Measurements from ENCODE around the gene RGP1.

The RGP1 gene, protein sequence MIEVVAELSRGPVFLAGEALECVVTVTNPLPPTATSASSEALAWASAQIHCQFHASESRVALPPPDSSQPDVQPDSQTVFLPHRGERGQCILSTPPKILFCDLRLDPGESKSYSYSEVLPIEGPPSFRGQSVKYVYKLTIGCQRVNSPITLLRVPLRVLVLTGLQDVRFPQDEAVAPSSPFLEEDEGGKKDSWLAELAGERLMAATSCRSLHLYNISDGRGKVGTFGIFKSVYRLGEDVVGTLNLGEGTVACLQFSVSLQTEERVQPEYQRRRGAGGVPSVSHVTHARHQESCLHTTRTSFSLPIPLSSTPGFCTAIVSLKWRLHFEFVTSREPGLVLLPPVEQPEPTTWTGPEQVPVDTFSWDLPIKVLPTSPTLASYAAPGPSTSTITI

GRCh38 chr9:35748858-35749514, at the start of gene RGP1, which contains the start of gene GBA2:
RGP1 (plus strand) TSS chr9:35749287; CDS start chr9:35749756, 469 bp downstream.
GBA2 (minus strand) TSS chr9:35749228; CDS start chr9:35748704, 524 bp downstream.
- DNase-seq (ENCODE audit: low read depth) = peak; percentile 75

DNA sequence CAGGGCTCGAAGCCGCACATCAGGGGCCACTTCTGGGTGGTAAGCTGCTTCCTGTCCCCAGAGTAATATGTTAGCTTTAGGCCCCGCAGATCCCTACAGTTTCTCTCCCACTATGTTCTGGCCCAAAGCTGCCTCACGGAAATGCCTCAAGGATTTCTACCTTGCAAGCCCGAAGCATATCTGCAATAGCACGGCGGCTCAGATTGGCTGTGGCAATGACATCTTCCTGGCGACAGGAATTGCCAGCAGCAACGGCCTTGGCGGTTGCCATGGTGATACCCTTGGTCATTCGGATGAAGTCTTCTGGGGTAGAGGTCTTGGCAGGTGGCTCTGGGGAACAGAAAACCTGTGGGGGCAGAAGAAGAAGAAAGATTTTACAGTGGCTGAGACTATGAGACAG, 49.1 kb upstream of the RGP1 start:
- no peak for DNase-seq (ENCODE audit: low read depth)

GRCh38 chr9:35700942-35701341, 48.1 kb upstream of the RGP1 start:
- DNase-seq (ENCODE audit: low read depth) = no peak

DNA sequence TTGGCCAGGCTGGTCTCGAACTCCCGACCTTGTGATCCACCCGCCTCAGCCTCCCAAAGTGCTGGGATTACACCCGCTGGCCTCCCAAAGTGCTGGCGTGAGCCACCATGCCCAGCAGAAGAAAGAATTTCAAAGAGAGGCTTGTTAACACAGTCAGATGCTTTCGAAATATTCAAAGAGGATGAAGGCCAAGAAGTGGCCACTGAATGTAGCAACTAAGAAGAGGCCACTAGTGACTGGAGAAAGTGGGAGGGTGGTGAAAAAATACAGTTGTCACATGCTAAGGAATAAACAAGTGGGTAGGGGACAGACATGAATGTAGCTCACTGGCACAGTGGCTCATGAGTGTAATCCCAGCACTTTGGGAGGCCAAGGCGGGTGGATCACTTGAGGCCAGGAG, 46.4 kb upstream of the RGP1 start:
- DNase-seq (ENCODE audit: low read depth) = no peak

DNA sequence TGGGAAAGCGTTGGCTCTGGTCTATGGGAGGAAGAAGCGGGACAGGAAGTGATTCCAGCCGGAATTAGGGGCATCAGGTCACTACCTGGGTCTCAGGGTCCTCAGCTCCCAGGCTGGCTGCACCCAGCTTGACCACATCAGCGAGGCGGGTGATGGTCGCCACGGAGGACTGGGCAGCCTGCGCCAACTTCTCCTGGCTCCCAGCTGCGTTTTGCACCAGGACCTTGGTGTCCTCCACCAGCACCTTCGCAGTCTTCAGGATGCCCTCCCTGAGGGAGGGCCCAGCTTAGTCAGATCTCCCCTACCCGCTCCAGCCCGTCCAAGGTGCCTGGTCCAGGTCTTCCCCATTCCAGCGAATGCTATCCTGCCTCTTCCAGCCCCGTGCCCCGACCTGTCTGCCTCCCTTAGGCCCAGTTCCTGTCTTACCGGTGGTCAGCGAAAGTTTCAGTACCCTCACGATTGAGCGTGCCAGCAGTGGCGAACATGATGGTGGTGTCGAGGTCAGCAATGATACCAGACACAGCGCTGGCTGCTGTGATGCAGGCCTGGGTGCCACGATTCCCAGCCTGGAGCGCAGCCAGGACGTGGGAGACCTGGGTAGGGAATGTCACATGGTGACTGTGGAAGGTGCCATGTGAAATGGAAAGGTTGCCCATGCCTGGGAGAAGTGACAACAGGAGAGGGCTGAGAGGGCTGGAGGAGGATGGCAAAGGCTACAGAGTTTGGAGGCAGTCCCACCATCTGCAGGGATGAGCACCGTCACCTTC, 45.0 kb upstream of the RGP1 start:
- no peak for DNase-seq (ENCODE audit: low read depth)

DNA sequence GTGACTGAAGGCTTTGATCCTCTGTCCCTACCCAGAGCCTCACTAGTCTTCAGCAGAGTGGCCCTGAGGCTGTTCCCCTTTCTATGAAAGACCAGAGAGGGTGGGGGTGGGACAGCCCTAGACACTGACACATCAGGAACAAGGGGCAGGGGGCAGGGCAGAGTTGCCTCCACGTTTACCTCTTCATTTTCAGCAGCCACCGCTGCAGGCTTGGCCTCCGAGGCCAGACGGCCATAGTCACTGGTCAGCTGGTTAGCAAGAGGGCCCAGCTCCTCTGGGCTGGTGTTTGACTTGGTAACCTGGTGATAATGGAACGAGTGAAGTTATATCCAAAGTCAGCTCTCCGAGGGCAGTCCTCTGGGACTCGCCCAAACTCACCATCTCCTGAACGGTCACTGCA, 43.7 kb upstream of the RGP1 start:
- DNase-seq (ENCODE audit: low read depth) = no peak

DNA sequence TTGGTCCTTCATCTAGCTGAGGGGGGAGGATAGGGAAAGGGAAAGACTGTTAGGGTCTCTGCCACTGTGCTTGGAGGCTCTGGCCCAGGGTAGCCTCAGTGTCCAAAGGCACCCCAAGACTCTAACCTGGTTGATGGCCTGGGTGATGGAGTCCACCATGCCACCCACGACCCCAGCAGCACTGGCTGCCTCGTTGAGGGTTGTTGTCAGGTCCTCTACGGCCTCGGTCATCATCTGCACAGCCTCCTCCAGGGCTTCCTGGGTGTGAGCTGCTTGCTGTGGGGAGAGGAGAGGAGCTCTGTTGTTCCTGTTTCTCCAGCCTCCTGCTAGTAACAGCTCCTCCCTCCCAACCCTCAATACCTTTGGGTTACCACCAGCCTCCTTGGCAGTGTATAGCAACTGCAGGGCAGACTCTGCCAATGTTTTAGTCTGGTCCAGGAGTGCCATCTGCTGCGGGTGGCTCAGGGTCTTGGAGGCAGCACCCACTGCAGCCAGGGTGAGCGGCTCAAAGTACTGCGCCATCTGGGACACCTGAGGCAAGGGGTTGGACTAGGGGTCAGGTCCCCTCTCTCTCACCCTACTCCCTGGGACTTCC, 43.2 kb upstream of the RGP1 start:
- DNase-seq (ENCODE audit: low read depth) = no peak

DNA sequence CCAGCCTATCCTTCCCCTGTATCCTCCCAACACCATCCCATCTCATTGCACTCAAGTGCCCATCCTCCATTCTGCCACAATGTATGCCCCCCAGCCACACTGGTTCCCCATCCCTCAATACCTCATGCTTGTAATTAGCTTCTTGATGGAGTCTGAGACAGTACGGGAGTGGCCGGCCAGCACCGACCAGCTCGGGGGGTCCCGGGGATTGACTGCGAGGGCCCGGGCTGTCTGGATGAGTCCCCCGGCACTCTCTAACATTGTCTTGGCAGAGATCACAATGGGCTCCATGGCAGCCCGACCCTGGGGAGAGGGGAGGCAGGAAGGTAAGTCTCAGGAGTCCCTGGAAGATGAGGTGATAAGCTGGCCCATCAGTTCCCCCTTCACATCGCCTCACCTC, 42.1 kb upstream of the RGP1 start:
- DNase-seq (ENCODE audit: low read depth) = no peak

DNA sequence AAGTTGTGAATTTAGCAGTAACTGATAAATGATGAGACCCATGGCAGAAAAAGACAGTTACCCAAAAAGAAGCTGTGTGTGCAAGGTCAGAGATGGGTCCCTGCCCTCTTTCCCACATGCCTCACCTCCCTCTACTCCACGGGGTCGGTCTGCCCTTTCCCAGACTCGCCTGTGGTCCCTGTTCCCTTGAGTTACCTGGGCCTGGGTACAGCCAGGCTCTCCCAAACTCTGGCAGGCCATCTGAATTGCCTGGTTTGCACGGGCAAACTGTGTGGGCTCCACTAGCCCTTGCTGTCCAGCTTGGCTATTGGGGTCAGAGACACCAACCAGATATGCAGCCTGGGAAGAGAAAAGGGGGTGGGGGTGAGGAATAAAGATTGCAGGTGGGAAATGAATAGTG, 40.9 kb upstream of the RGP1 start:
- DNase-seq (ENCODE audit: low read depth) = no peak

DNA sequence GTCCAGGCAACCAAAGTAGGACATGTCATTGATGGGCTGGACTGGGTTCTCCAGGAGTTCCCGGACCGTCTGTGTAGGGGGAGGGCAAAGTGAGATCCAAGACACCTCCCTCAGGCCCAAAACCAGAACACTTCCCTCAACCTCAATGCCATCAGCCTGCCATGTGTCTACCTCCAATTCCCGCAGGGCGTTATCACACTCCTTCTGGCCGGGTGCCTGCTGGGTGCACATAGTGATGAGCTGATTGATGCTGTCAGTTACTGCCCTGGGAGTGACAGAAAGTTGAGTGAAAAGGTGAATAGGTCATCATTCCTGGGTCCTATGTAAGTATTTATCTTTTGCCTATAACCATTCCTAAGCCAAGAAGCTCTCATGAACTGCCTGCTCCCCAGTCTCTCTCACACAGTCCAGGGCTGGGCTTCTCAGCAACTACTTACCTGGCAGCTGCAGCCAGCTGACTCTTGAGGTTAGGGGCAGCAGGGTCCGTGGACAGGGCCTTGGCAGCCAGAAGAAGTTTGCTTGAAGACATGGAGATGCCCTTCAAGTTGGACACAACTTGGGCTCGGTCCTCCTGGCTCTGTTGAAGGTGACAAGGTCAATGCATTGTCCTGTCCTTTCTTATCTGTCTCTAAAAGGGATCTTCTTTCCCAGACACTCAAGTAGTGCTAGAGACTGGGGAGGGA, 38.1 kb upstream of the RGP1 start:
- DNase-seq (ENCODE audit: low read depth) = no peak

- DNase-seq (ENCODE audit: low read depth) = no peak
Measured at GRCh38 chr9:35711501-35712428, 37.3 kb upstream of the RGP1 start.

GRCh38 chr9:35712762-35713400, 36.2 kb upstream of the RGP1 start:
- no peak for DNase-seq (ENCODE audit: low read depth)

- no peak for DNase-seq (ENCODE audit: low read depth)
Measured at GRCh38 chr9:35713578-35713977, 35.5 kb upstream of the RGP1 start.

DNA sequence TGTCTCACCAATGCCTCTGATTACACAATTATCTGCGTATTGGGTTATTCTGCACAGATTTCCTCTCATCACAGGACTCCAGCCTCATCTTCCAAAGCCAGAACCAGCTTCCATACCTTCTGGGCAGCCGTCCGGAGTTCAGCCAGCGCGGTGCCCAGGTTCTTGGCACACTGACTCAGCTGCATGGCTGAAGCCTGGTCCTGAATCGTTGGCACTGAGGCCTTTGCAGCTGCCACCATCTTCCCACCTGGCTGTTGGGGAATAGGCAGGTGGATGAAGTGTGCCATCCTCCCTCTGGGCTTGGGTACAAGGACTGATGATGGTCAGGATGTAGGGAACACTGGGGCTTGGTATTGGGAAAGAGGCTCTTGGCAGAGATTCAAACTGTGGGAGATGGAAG, 35.0 kb upstream of the RGP1 start:
- DNase-seq (ENCODE audit: low read depth) = no peak

- DNase-seq (ENCODE audit: low read depth) = no peak
Measured at GRCh38 chr9:35714579-35715252, 34.4 kb upstream of the RGP1 start.

DNA sequence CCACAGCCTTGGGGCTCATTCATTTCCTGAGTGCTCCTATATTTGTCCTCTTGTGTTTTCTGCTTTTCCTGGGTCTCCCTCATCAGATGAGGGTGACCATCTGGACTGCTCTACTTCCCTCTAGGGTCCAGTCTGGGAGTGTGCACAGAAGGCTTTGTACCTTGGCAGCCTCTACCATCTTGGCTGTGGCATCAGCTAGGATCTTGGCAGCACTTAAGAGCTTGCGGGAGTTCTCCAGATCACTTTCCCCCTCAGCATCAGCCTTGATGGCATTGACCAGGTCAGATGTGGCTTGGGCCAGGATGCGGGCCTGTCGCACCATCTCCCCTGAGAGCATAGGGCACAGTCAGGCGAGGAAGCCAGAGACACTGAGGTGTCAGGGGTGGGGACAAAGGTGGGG, 32.9 kb upstream of the RGP1 start:
- DNase-seq (ENCODE audit: low read depth) = peak; percentile 37

DNA sequence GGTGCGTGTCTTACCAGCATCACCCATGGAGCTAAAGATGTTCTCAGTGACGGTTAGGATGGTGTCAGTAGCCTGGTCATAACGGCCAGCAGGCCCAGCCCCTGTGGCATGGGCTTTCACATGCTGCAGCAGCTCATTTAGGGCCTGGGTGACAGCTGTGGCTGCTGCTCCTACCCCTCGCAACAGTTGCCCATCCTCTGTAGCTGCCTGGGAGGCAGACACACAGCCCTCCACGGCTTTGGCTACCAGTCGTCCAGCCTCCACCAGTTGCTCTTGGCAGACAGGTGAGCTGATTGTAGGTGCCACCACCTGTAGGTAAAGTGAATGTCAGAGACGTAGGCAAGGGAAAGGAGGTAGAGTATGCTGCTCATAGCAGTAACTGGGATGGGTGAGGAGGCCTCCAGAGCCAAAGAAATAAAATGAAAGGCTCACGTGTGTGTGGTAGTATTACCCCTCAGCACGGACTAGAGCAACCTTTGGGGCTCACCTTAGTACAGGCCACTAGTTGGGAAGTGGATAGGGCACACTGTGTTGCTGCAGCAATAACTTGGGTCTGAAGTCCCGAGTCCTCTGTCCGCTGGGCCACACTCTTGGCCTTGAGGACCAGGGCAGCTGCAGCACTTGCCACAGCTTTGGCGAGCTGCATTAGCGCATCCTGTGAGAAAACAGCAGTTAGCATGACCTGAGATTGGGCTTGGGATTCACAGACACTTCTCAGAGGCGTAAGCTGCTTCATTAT, 31.8 kb upstream of the RGP1 start:
- no peak for DNase-seq (ENCODE audit: low read depth)

DNA sequence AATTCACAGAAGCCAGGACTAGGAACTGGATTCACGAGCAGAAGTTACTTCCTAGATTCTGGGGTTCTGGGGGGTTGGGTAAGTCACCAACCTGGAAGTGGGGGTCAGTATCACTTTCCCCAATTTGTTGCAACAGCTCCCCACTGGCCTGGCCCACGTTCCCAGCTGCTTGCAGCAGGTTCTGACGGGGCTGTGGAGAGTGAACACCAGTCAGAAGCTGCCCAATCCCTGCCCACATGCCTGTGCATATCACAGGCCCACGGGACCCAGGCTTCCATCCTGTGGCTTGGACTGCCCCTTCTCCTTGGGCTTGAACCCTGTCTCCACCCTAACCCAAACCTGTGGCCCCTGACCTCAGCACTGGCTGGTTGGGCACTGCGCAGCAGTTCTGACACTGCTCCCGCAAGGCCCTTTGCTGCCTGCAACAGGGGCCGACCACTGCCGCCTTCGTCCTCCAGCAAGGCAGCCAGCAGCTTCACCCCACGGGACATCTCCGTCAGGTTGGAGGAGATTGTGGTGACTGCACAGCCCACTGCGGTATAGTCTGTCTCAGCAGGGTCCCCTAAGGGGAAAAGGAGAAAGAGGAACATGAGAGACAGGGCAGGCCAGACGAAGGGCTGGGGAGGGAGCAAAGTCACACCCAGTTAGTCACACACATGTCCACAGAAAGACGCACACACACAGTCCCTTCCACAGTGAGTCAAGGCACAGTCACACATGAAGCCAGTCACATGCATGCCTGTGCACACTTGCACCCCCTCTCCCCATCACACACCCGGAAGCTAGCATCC, 30.2 kb upstream of the RGP1 start:
- no peak for DNase-seq (ENCODE audit: low read depth)
